NB4 (cell line): Measurements from ENCODE around the gene HIVEP2.

Source experiments
- DNase-seq: peaks from one replicate; pipeline ENCODE4 v3.0.0; 2010; ENCODE audit warnings: low read depth
- H3K4me3 ChIP-seq: one replicate; pipeline ENCODE4 v1.5.1; 2011; ENCODE audit warnings: mild to moderate bottlenecking, low read depth, low read length, moderate library complexity
- CTCF ChIP-seq: IDR thresholded peaks from one replicate; pipeline ENCODE4 v1.5.1; 2012; ENCODE audit warnings: low read depth, low read length
- MAX ChIP-seq: IDR thresholded peaks from 2 replicates; pipeline ENCODE4 v1.6.1; 2011; ENCODE audit warnings: low read depth, low read length
- MYC ChIP-seq: IDR thresholded peaks from 2 replicates; pipeline ENCODE4 v1.6.1; 2011; ENCODE audit warnings: low read depth, low read length
- POLR2A ChIP-seq: IDR thresholded peaks from 2 replicates; pipeline ENCODE4 v1.6.1; 2011; ENCODE audit warnings: mild to moderate bottlenecking; ENCODE audit not compliant: insufficient read length; ENCODE audit errors: extremely low read depth

Gene HIVEP2

GRCh38 chr6:142821164-142821716, 123.7 kb downstream of the HIVEP2 start:
- DNase-seq: no peak
- TF ChIP-seq CTCF (no peak), MAX (no peak), MYC (no peak), POLR2A (no peak)
- no peak overlapping the region for H3K4me3 ChIP-seq

GRCh38 chr6:142820338-142821051, 124.5 kb downstream of the HIVEP2 start:
- no peak for DNase-seq
- TF ChIP-seq MAX: no peak
- 0 out of 2 replicates have a peak, but pooled peaks have one; percentile 2 for TF ChIP-seq MYC
- no peak overlapping the region for H3K4me3 ChIP-seq

GRCh38 chr6:142819603-142820337, 125.2 kb downstream of the HIVEP2 start:
- TF ChIP-seq MYC: 0 out of 2 replicates have a peak, but pooled peaks have one; percentile 8
- TF ChIP-seq CTCF: no peak
- TF ChIP-seq POLR2A: no peak
- TF ChIP-seq MAX: no peak
- peak; percentile 61 for DNase-seq
- H3K4me3 ChIP-seq: peak overlapping the region; percentile 18

- DNase-seq: no peak
- TF ChIP-seq POLR2A (no peak), MYC (no peak), MAX (no peak), CTCF (no peak)
- no peak overlapping the region for H3K4me3 ChIP-seq
Measured at GRCh38 chr6:142816486-142816885, 128.5 kb downstream of the HIVEP2 start.

- H3K4me3 ChIP-seq: no peak overlapping the region
- no peak for DNase-seq
- TF ChIP-seq MAX: no peak
Measured at GRCh38 chr6:142816031-142816430, 128.9 kb downstream of the HIVEP2 start.

GRCh38 chr6:142811923-142812322, 133.1 kb downstream of the HIVEP2 start:
- DNase-seq: no peak
- TF ChIP-seq MYC (no peak), POLR2A (no peak), MAX (no peak), CTCF (no peak)
- H3K4me3 ChIP-seq: no peak overlapping the region
